GM21447 (cell line): ENCODE data around the gene SMAD6.

Experiments used
- ATAC-seq: cut with Tn5 transposase; IDR thresholded peaks from one replicate; pipeline ENCODE4 v1.9.1; 2021; ENCODE audit not compliant: unreplicated experiment

The SMAD6 gene

GRCh38 chr15:66739287-66739686, 37.3 kb downstream of the SMAD6 start:
- no peak for ATAC-seq

- no peak for ATAC-seq
Measured at GRCh38 chr15:66740802-66741201, 38.8 kb downstream of the SMAD6 start.

DNA sequence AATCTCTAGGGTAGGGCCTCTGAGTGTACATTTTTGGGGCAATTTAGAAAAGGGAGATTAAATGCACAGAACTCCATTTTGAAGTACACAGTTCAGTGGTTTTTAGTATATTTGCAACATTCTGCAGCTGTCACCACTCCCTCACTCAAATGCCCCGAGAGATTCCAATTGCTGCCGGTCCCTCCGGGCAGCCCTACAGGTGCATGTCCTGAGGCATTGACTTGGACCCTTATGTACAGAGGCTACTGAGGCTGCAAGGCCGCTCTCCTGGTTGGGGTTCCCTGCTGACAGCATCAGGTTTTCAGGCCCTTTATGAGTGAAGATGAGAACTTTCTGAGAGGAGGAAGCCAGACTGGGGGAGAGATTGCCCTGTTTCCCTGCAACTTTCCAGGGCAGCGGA, 39.6 kb downstream of the SMAD6 start:
- ATAC-seq: no peak

DNA sequence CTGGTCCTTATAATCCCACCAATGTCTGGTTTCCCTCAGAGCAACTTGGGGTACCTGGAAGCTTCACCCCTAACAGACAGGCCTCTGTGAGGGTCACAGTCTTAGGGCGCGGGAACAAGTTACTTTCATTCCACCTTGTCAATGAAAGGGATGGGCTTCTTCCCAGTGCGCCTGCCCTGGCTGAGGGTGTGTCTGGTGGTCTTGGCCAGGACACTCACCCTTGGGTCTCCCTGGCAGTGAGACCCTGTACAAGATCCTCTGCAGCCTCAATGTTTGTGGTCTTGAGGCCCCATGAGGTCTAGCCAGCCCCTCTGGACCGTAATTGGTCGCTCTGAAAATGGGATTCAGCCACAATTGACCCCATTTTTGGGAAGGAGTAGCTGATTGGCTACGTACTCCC, 40.2 kb downstream of the SMAD6 start:
- ATAC-seq: no peak

DNA sequence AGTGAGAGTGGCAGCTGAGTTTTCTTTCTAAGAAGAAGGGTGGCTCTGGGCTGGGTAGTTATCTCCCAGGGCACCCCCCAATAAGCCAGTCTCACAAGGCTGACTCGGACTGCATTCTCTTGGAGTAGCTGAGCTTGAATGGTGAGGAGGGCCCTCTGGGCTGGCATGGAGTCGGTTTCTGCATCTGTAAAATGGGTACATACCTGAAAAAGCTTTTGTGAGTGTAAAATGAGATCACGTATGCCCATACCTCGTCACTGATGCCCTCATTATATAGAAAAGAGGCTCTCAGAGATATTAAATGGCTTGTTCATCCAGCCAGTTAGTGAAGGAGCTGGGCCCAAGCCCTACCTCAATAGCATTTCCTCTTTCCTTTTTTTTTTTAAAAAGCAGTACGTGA, 41.2 kb downstream of the SMAD6 start:
- ATAC-seq: no peak

DNA sequence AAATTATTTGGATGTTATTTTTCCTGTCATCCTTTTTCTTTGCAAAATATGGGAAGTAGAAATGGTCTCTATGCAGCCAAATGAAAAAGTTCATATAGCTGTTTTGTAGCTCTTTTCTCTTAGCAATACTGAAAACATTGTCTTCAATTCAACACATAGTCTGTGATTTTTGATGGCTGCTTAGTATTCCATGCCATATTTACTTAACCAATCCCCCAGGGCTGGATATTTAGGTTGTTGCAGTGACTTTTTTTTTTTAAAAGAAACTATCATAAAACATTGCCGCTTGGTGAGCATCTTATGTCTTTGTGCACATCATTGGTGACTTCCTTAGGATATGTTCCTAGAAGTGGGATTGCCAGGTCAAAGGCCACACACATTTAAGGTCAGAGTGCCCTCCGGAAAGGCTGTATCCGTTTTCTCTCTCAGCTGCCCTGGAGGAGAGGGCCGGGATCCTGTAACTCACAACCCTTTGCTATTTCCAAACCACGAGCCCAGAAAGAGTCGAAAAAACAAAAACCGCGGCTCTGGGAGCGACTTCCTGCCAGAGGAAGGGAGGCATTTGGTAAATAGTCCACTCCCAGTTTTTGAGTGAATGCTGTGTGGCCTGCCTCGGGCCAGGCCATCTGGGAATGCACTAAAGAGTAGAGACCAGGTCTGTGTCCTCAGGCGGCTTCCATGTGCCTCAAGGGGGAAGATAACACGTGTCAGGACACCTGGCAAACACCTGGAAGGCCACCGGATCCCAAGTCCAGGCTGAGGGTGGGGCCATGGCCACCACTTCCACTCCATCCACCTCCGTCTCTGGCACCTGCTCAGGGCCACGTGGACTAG, 41.9 kb downstream of the SMAD6 start:
- ATAC-seq: no peak

- ATAC-seq: no peak
Measured at GRCh38 chr15:66744610-66745279, 42.7 kb downstream of the SMAD6 start.

- no peak for ATAC-seq
Measured at GRCh38 chr15:66745530-66746230, 43.6 kb downstream of the SMAD6 start.

GRCh38 chr15:66746231-66746605, 44.2 kb downstream of the SMAD6 start:
- ATAC-seq: no peak

DNA sequence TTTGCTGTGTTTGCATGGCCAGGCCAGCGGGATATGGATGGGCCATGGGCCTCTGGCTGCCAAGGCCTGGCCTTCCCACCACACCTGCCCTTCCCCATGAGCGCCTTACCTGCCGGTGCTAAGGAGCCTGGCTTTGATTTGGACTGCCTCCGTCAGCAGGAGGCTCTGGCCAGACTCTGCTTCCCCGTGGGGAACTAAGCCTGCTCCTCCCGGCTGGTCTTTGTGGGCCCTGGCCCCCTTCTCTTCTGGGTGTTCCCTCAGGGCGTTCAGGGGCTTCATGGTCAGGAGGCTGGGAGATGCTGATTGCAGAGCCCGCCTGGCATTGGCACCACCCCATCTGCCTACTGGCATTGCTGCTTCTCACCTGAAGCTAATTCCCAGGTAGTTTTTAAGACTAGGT, 45.2 kb downstream of the SMAD6 start:
- no peak for ATAC-seq

DNA sequence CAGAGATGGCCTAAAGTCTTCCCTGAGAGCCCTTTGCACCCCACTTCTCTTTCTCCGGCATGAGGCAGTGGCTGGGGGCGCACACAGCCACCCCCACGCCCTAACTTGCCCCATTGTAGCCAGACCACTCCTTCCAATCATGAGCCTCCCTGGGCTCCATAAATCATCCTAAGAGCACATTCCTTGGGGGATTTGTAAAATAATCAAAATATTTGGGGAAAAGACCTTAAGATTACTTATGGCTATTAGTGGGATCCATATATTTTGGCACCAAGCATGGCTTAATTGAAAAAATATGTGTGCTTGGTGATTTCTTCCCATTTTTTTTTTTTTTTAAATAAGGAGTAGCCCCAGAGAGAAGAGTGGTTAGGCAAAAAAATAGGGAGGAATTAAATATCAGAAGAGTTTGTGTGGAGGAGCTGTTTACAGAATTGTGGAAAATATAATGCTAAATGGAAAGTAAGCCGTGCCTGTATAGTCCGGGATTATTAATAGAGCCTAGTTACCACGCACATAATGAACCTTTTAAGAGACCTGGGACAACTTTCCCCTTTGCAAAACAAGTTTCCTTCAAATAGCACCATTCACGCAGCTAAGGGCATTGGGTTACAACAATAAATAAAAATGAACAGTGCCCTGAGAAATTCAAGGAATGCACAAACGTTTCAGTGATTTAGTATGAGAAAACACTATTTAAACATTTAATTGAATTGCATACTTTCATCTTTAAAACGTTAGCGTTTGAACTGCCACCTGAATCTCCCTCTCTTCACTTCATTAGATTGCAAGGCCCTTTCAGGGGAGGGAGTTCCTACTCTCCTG, 46.1 kb downstream of the SMAD6 start:
- no peak for ATAC-seq

- no peak for ATAC-seq
Measured at GRCh38 chr15:66748708-66749035, 46.6 kb downstream of the SMAD6 start.

DNA sequence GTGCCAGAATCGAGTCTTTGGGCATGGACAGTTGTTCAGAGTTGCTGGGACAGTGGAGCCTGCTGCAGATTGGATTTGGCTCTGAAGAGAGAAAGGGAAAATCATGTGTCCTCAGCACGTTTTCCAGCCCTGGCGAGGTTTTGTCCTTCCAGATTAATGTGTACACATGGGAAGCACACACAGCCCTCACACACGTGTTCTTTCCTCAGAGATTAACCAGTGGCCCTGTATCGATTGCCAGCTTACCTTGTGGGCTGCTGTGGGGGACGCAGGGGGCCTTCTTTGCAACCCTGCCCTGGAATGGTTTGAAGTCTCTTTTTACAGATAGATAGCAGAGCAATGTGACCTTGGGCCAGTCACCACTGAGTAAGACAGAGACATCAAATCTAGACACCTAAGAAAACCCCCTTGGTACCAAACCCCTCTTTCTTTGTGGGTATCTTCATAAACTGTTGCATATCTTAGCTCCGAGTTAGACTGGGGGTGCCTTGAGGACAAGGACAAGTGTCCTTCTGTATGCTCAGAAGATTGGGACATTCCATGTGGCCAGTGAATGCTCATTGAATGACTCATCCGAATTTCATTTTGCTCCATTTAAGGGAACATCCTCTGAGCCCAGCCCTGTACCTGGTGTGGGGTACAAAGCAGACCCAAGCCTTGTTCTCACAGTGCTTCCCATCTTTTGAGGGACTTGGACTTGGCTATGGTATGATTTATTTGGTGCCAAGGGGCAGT, 48.0 kb downstream of the SMAD6 start:
- ATAC-seq: no peak

DNA sequence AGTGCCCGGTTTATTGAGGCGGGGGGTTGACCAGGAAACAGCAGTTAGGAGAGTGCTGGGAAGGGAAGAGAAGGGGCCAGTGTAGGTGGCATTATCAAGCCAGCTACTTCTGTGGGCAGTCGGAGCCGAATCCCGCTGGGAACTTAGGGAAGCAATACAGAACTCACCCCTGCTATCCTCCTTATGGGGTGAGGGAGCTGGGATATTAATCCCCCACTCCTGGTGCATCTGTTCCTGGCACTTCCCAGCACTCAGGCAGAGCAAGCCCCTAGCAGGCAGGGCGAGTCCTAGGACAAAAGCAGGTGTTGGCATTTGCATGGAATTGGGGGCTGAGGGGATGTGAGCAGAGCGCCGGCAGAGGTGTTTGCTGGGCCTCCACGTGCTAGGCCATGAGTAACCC, 48.6 kb downstream of the SMAD6 start:
- no peak for ATAC-seq

GRCh38 chr15:66751579-66751978, 49.5 kb downstream of the SMAD6 start:
- no peak for ATAC-seq

- no peak for ATAC-seq
Measured at GRCh38 chr15:66752078-66752477, 50.0 kb downstream of the SMAD6 start.

- ATAC-seq: no peak
Measured at GRCh38 chr15:66753687-66754377, 51.8 kb downstream of the SMAD6 start.

- ATAC-seq: no peak
Measured at GRCh38 chr15:66754789-66755188, 52.8 kb downstream of the SMAD6 start.

GRCh38 chr15:66755298-66756068, 53.4 kb downstream of the SMAD6 start:
- ATAC-seq: no peak
